Mesendoderm (in vitro differentiated cells): ENCODE results near the gene TIMP2.

Experiments used
- DNase-seq: peaks from one replicate; pipeline ENCODE4 v3.0.0; 2013
- H2AK5ac ChIP-seq: 2 replicates; pipeline ENCODE4 v1.6.1; 2013; ENCODE audit warnings: low read length, inconsistent platforms
- H2BK120ac ChIP-seq: 2 replicates; pipeline ENCODE4 v1.6.1; 2013; ENCODE audit warnings: low read depth, mild to moderate bottlenecking, low read length, moderate library complexity, mixed read lengths
- H2BK15ac ChIP-seq: replicated peaks from 2 replicates; pipeline ENCODE4 v1.6.1; 2013; ENCODE audit warnings: low read depth, mild to moderate bottlenecking, moderate library complexity
- H2BK5ac ChIP-seq: 2 replicates; pipeline ENCODE4 v1.6.1; 2013; ENCODE audit warnings: low read length, inconsistent platforms
- H3K18ac ChIP-seq: 2 replicates; pipeline ENCODE4 v1.6.1; 2013; ENCODE audit warnings: mild to moderate bottlenecking, low read length, mixed read lengths
- H3K23ac ChIP-seq: one replicate; pipeline ENCODE4 v1.6.1; 2013; ENCODE audit warnings: low read length
- H3K27ac ChIP-seq: 2 replicates; pipeline ENCODE4 v1.5.1; 2013; ENCODE audit warnings: low read depth, mild to moderate bottlenecking, inconsistent platforms, low read length, moderate library complexity
- H3K27me3 ChIP-seq: 2 replicates; pipeline ENCODE4 v1.6.1; 2013; ENCODE audit warnings: low read length, control low read depth, mild to moderate bottlenecking, inconsistent platforms; ENCODE audit not compliant: insufficient read depth, poor library complexity
- H3K36me3 ChIP-seq: 2 replicates; pipeline ENCODE4 v1.6.1; 2013; ENCODE audit warnings: low read length, inconsistent platforms; ENCODE audit not compliant: control insufficient read depth, insufficient read depth
- H3K4ac ChIP-seq: one replicate; pipeline ENCODE4 v1.6.1; 2013; ENCODE audit warnings: low read depth, mild to moderate bottlenecking, low read length, moderate library complexity
- H3K4me1 ChIP-seq: 2 replicates; pipeline ENCODE4 v1.6.1; 2013; ENCODE audit warnings: low read depth, low read length, inconsistent platforms; ENCODE audit not compliant: control insufficient read depth
- H3K4me2 ChIP-seq: 2 replicates; pipeline ENCODE4 v1.6.1; 2013; ENCODE audit warnings: low read length
- H3K4me3 ChIP-seq: 2 replicates; pipeline ENCODE4 v1.5.1; 2013; ENCODE audit warnings: mild to moderate bottlenecking, low read length
- H3K56ac ChIP-seq: one replicate; pipeline ENCODE4 v1.6.1; 2013; ENCODE audit warnings: low read length
- H3K79me1 ChIP-seq: 2 replicates; pipeline ENCODE4 v1.6.1; 2013; ENCODE audit warnings: low read length, inconsistent platforms
- H3K79me2 ChIP-seq: 2 replicates; pipeline ENCODE4 v1.6.1; 2013; ENCODE audit warnings: mild to moderate bottlenecking, low read length; ENCODE audit not compliant: control insufficient read depth, insufficient read depth
- H3K9ac ChIP-seq: 2 replicates; pipeline ENCODE4 v1.6.1; 2013; ENCODE audit warnings: low read length, inconsistent platforms
- H4K5ac ChIP-seq: one replicate; pipeline ENCODE4 v1.6.1; 2013; ENCODE audit warnings: low read length
- H4K8ac ChIP-seq: one replicate; pipeline ENCODE4 v1.6.1; 2013; ENCODE audit warnings: low read depth, mild to moderate bottlenecking, control low read depth, low read length, moderate library complexity
- WGBS: extraction: QIAGEN DNeasy Blood & Tissue Kit; methylation state at CpG from one replicate; pipeline ENCODE4 v1.1.7; 2013; ENCODE audit warnings: low lambda C conversion rate, missing lambda C conversion rate; ENCODE audit not compliant: insufficient coverage; ENCODE audit errors: extremely low coverage; 5-methylcytosine and 5-hydroxymethylcytosine counted together

Gene TIMP2

GRCh38 chr17:78834571-78834970 lies 90.6 kb downstream of the TIMP2 start:
- no peak overlapping the region for H2AK5ac ChIP-seq
- H3K36me3 ChIP-seq, result peaks cover 16% of the 10 kb centered on the region
- no peak overlapping the region for H3K4ac ChIP-seq
- no peak overlapping the region for H3K56ac ChIP-seq
- H4K5ac ChIP-seq, result no peak overlapping the region
- no peak overlapping the region for H2BK120ac ChIP-seq
- H3K4me3 ChIP-seq, result no peak overlapping the region
- H2BK5ac ChIP-seq, result no peak overlapping the region
- H2BK15ac ChIP-seq, result no peak overlapping the region
- no peak overlapping the region for H3K9ac ChIP-seq
- no CpG with 5 or more reads among the region's 8 CpGs for WGBS
- peaks cover 20% of the 10 kb centered on the region for H3K79me1 ChIP-seq
- H3K79me2 ChIP-seq, result peaks cover 25% of the 10 kb centered on the region
- no peak for DNase-seq
- H3K27me3 ChIP-seq, result no peaks in the 10 kb centered on the region
- H4K8ac ChIP-seq, result no peak overlapping the region
- H3K23ac ChIP-seq, result no peak overlapping the region
- no peak overlapping the region for H3K27ac ChIP-seq
- H3K4me2 ChIP-seq, result no peak overlapping the region
- no peak overlapping the region for H3K18ac ChIP-seq
- peaks cover 4% of the 10 kb centered on the region for H3K4me1 ChIP-seq

GRCh38 chr17:78832541-78832810 lies 92.7 kb downstream of the TIMP2 start:
- Histone ChIP-seq H3K27me3 (no peaks in the 10 kb centered on the region), H2AK5ac (no peak overlapping the region), H3K36me3 (peaks cover 16% of the 10 kb centered on the region)

GRCh38 chr17:78831688-78832540 lies 93.3 kb downstream of the TIMP2 start:
- WGBS, result no CpG with 5 or more reads among the region's 15 CpGs
- peaks cover 16% of the 10 kb centered on the region for H3K36me3 ChIP-seq
- no peaks in the 10 kb centered on the region for H3K27me3 ChIP-seq

More at GRCh38 chr17:78832541-78832810, 92.7 kb downstream of the TIMP2 start:
- no peak overlapping the region for H3K4me2 ChIP-seq
- no peak overlapping the region for H3K9ac ChIP-seq
- no peak overlapping the region for H3K27ac ChIP-seq
- H2BK120ac ChIP-seq, result no peak overlapping the region
- no peak overlapping the region for H4K8ac ChIP-seq
- H4K5ac ChIP-seq, result no peak overlapping the region
- no peak overlapping the region for H3K18ac ChIP-seq
- H3K79me1 ChIP-seq, result peaks cover 13% of the 10 kb centered on the region
- no peak overlapping the region for H3K23ac ChIP-seq
- H3K4me1 ChIP-seq, result no peaks in the 10 kb centered on the region
- peaks cover 5% of the 10 kb centered on the region for H3K79me2 ChIP-seq
- no peak overlapping the region for H2BK15ac ChIP-seq
- no peak for DNase-seq
- H3K4me3 ChIP-seq, result no peak overlapping the region
- H2BK5ac ChIP-seq, result no peak overlapping the region
- WGBS, result no CpG with 5 or more reads among the region's 2 CpGs
- no peak overlapping the region for H3K56ac ChIP-seq
- H3K4ac ChIP-seq, result no peak overlapping the region

GRCh38 chr17:78829477-78829876 lies 95.7 kb downstream of the TIMP2 start:
- Histone ChIP-seq H3K23ac (no peak overlapping the region), H3K4me2 (no peak overlapping the region), H3K27me3 (no peaks in the 10 kb centered on the region), H2BK15ac (no peak overlapping the region), H3K79me1 (peaks cover 7% of the 10 kb centered on the region), H3K4ac (no peak overlapping the region), H4K8ac (no peak overlapping the region), H3K4me3 (no peak overlapping the region), H3K36me3 (peaks cover 10% of the 10 kb centered on the region), H2AK5ac (no peak overlapping the region), H3K27ac (no peak overlapping the region), H2BK5ac (no peak overlapping the region), H3K79me2 (peaks cover 1% of the 10 kb centered on the region), H3K9ac (no peak overlapping the region), H3K56ac (no peak overlapping the region), H3K18ac (no peak overlapping the region), H3K4me1 (no peaks in the 10 kb centered on the region), H4K5ac (no peak overlapping the region), H2BK120ac (no peak overlapping the region)
- no CpG with 5 or more reads among the region's 6 CpGs for WGBS
- DNase-seq, result no peak

More at GRCh38 chr17:78831688-78832540, 93.3 kb downstream of the TIMP2 start:
- peaks cover 4% of the 10 kb centered on the region for H3K79me2 ChIP-seq
- no peak overlapping the region for H3K4me2 ChIP-seq
- H3K79me1 ChIP-seq, result peaks cover 10% of the 10 kb centered on the region
- H2BK5ac ChIP-seq, result no peak overlapping the region
- no peak overlapping the region for H3K4me3 ChIP-seq
- no peak overlapping the region for H3K18ac ChIP-seq
- no peaks in the 10 kb centered on the region for H3K4me1 ChIP-seq
- H3K27ac ChIP-seq, result no peak overlapping the region
- no peak overlapping the region for H4K8ac ChIP-seq
- H4K5ac ChIP-seq, result no peak overlapping the region
- no peak overlapping the region for H3K23ac ChIP-seq
- H2BK120ac ChIP-seq, result no peak overlapping the region
- H3K9ac ChIP-seq, result no peak overlapping the region
- H2AK5ac ChIP-seq, result no peak overlapping the region
- H2BK15ac ChIP-seq, result no peak overlapping the region
- H3K56ac ChIP-seq, result no peak overlapping the region
- no peak for DNase-seq
- H3K4ac ChIP-seq, result no peak overlapping the region

GRCh38 chr17:78828470-78829185 lies 96.6 kb downstream of the TIMP2 start:
- Histone ChIP-seq H3K27ac (no peak overlapping the region), H2BK15ac (no peak overlapping the region), H3K79me1 (peaks cover 11% of the 10 kb centered on the region), H3K36me3 (peaks cover 13% of the 10 kb centered on the region), H3K4ac (no peak overlapping the region), H3K4me1 (no peaks in the 10 kb centered on the region), H3K79me2 (peaks cover 3% of the 10 kb centered on the region), H4K5ac (no peak overlapping the region), H2AK5ac (no peak overlapping the region), H3K9ac (no peak overlapping the region), H3K56ac (no peak overlapping the region), H3K23ac (no peak overlapping the region), H3K27me3 (no peaks in the 10 kb centered on the region), H2BK120ac (no peak overlapping the region), H3K18ac (no peak overlapping the region), H4K8ac (no peak overlapping the region), H3K4me3 (no peak overlapping the region), H2BK5ac (no peak overlapping the region), H3K4me2 (no peak overlapping the region)
- peak; percentile 78 for DNase-seq
- no CpG with 5 or more reads among the region's 14 CpGs for WGBS
